HCT116 (cell line): ENCODE measurements around the gene IQCH.

Experiments used
- CEBPB ChIP-seq: IDR thresholded peaks from 2 replicates; pipeline ENCODE4 v1.6.1; 2012; ENCODE audit warnings: low read depth
- CTCF ChIP-seq, 3 experiments: fragments of 200-600 bp in 1 of 3; sonication (generic) in 1 of 3; IDR thresholded peaks in 2 of 3; conservative IDR thresholded peaks in 1 of 3; 2 replicates each; pipeline ENCODE4 v1.5.1; 2012 to 2017; ENCODE audit warnings: low read depth in 2 of 3, low read length in 2 of 3, antibody characterized with exemption in 1 of 3, borderline replicate concordance in 1 of 3, control low read depth in 1 of 3, mild to moderate bottlenecking in 1 of 3, mixed read lengths in 1 of 3, mixed run types in 1 of 3, moderate library complexity in 1 of 3; ENCODE audit not compliant: insufficient read depth in 1 of 3
- EZH2 ChIP-seq: fragments of 200-600 bp; sonication (generic); IDR thresholded peaks from 2 replicates; pipeline ENCODE4 v1.6.1; 2017; ENCODE audit warnings: antibody characterized with exemption, mixed run types
- POLR2A ChIP-seq: IDR thresholded peaks from 2 replicates; pipeline ENCODE4 v1.7.0; 2011; ENCODE audit warnings: borderline replicate concordance; ENCODE audit not compliant: insufficient read depth, insufficient read length; ENCODE audit errors: extremely low read depth
- RAD21 ChIP-seq: IDR thresholded peaks from 2 replicates; pipeline ENCODE4 v1.6.1; 2012; ENCODE audit warnings: low read depth, mild to moderate bottlenecking
- SIN3A ChIP-seq: IDR thresholded peaks from 2 replicates; pipeline ENCODE4 v1.6.1; 2012; ENCODE audit warnings: low read depth
- ZBTB33 ChIP-seq: IDR thresholded peaks from 2 replicates; pipeline ENCODE4 v1.6.1; 2011; ENCODE audit warnings: mild to moderate bottlenecking, low read length, moderate library complexity; ENCODE audit not compliant: insufficient replicate concordance; ENCODE audit errors: extremely low read depth

GRCh38 chr15:67305506-67305905 lies 50.9 kb downstream of the IQCH start:
- TF ChIP-seq SIN3A (no peak), POLR2A (no peak), CTCF (IDR thresholded peaks at IDR 0.05 in 2 of 3, conservative IDR thresholded peaks at IDR 0.05 in 1 of 3; ENCODE audit: borderline replicate concordance in 1 of 3, insufficient read depth in 1 of 3, low read depth in 2 of 3, low read length in 2 of 3) (no peak), RAD21 (no peak), EZH2 (no peak), ZBTB33 (no peak), CEBPB (no peak)
